Measurements from ENCODE around the gene EEFSEC.

Gene EEFSEC

GRCh38 chr3:128336337-128337156, 183.3 kb downstream of the EEFSEC start:
- Histone ChIP-seq H3K36me3 (ENCODE audit: control insufficient read depth, insufficient read depth, low read length) (no peaks in the 10 kb centered on the region), H3K9me3 (ENCODE audit: control insufficient read depth, low read length) (no peaks in the 10 kb centered on the region), H3K4me1 (ENCODE audit: control insufficient read depth, insufficient read depth, low read length) (no peaks in the 10 kb centered on the region), H3K4me3 (ENCODE audit: low read length) (no peak overlapping the region), H3K27me3 (ENCODE audit: control insufficient read depth, insufficient read depth, low read length) (no peaks in the 10 kb centered on the region), H3K9ac (ENCODE audit: low read length) (no peak overlapping the region)

- Histone ChIP-seq H3K9me3 (ENCODE audit: control insufficient read depth, low read length) (no peaks in the 10 kb centered on the region), H3K36me3 (ENCODE audit: control insufficient read depth, insufficient read depth, low read length) (no peaks in the 10 kb centered on the region), H3K9ac (ENCODE audit: low read length) (no peak overlapping the region), H3K4me1 (ENCODE audit: control insufficient read depth, insufficient read depth, low read length) (no peaks in the 10 kb centered on the region), H3K4me3 (ENCODE audit: low read length) (no peak overlapping the region), H3K27me3 (ENCODE audit: control insufficient read depth, insufficient read depth, low read length) (no peaks in the 10 kb centered on the region)
Measured at GRCh38 chr3:128337305-128337704, 184.0 kb downstream of the EEFSEC start.

GRCh38 chr3:128338536-128339330, 185.5 kb downstream of the EEFSEC start:
- Histone ChIP-seq H3K27me3 (ENCODE audit: control insufficient read depth, insufficient read depth, low read length) (no peaks in the 10 kb centered on the region), H3K36me3 (ENCODE audit: control insufficient read depth, insufficient read depth, low read length) (no peaks in the 10 kb centered on the region), H3K4me3 (ENCODE audit: low read length) (no peak overlapping the region), H3K9me3 (ENCODE audit: control insufficient read depth, low read length) (no peaks in the 10 kb centered on the region), H3K4me1 (ENCODE audit: control insufficient read depth, insufficient read depth, low read length) (peaks cover 12% of the 10 kb centered on the region), H3K9ac (ENCODE audit: low read length) (no peak overlapping the region)

GRCh38 chr3:128339491-128340012, 186.3 kb downstream of the EEFSEC start:
- Histone ChIP-seq H3K36me3 (ENCODE audit: control insufficient read depth, insufficient read depth, low read length) (no peaks in the 10 kb centered on the region), H3K27me3 (ENCODE audit: control insufficient read depth, insufficient read depth, low read length) (no peaks in the 10 kb centered on the region), H3K9me3 (ENCODE audit: control insufficient read depth, low read length) (no peaks in the 10 kb centered on the region), H3K4me3 (ENCODE audit: low read length) (no peak overlapping the region), H3K4me1 (ENCODE audit: control insufficient read depth, insufficient read depth, low read length) (peaks cover 17% of the 10 kb centered on the region), H3K9ac (ENCODE audit: low read length) (no peak overlapping the region)

GRCh38 chr3:128340198-128340903, 187.1 kb downstream of the EEFSEC start:
- Histone ChIP-seq H3K9ac (ENCODE audit: low read length) (no peak overlapping the region), H3K4me3 (ENCODE audit: low read length) (no peak overlapping the region), H3K36me3 (ENCODE audit: control insufficient read depth, insufficient read depth, low read length) (no peaks in the 10 kb centered on the region), H3K27me3 (ENCODE audit: control insufficient read depth, insufficient read depth, low read length) (no peaks in the 10 kb centered on the region), H3K4me1 (ENCODE audit: control insufficient read depth, insufficient read depth, low read length) (peaks cover 17% of the 10 kb centered on the region), H3K9me3 (ENCODE audit: control insufficient read depth, low read length) (no peaks in the 10 kb centered on the region)

- Histone ChIP-seq H3K36me3 (ENCODE audit: control insufficient read depth, insufficient read depth, low read length) (no peaks in the 10 kb centered on the region), H3K9me3 (ENCODE audit: control insufficient read depth, low read length) (no peaks in the 10 kb centered on the region), H3K4me1 (ENCODE audit: control insufficient read depth, insufficient read depth, low read length) (peaks cover 17% of the 10 kb centered on the region), H3K27me3 (ENCODE audit: control insufficient read depth, insufficient read depth, low read length) (no peaks in the 10 kb centered on the region), H3K9ac (ENCODE audit: low read length) (no peak overlapping the region), H3K4me3 (ENCODE audit: low read length) (no peak overlapping the region)
Measured at GRCh38 chr3:128340904-128341555, 187.7 kb downstream of the EEFSEC start.

- H3K4me1 ChIP-seq (ENCODE audit: control insufficient read depth, insufficient read depth, low read length), result peaks cover 17% of the 10 kb centered on the region
- no peak overlapping the region for H3K4me3 ChIP-seq (ENCODE audit: low read length)
- no peaks in the 10 kb centered on the region for H3K36me3 ChIP-seq (ENCODE audit: control insufficient read depth, insufficient read depth, low read length)
- H3K27me3 ChIP-seq (ENCODE audit: control insufficient read depth, insufficient read depth, low read length), result no peaks in the 10 kb centered on the region
- no peaks in the 10 kb centered on the region for H3K9me3 ChIP-seq (ENCODE audit: control insufficient read depth, low read length)
- no peak overlapping the region for H3K9ac ChIP-seq (ENCODE audit: low read length)
Measured at GRCh38 chr3:128341659-128342395, 188.5 kb downstream of the EEFSEC start.

- Histone ChIP-seq H3K9ac (ENCODE audit: low read length) (no peak overlapping the region), H3K4me1 (ENCODE audit: control insufficient read depth, insufficient read depth, low read length) (peaks cover 19% of the 10 kb centered on the region), H3K9me3 (ENCODE audit: control insufficient read depth, low read length) (no peaks in the 10 kb centered on the region), H3K27me3 (ENCODE audit: control insufficient read depth, insufficient read depth, low read length) (no peaks in the 10 kb centered on the region), H3K4me3 (ENCODE audit: low read length) (no peak overlapping the region), H3K36me3 (ENCODE audit: control insufficient read depth, insufficient read depth, low read length) (no peaks in the 10 kb centered on the region)
Measured at GRCh38 chr3:128342701-128343180, 189.5 kb downstream of the EEFSEC start.

GRCh38 chr3:128343287-128344051, 190.2 kb downstream of the EEFSEC start:
- Histone ChIP-seq H3K9ac (ENCODE audit: low read length) (no peak overlapping the region), H3K4me1 (ENCODE audit: control insufficient read depth, insufficient read depth, low read length) (peaks cover 23% of the 10 kb centered on the region), H3K36me3 (ENCODE audit: control insufficient read depth, insufficient read depth, low read length) (no peaks in the 10 kb centered on the region), H3K27me3 (ENCODE audit: control insufficient read depth, insufficient read depth, low read length) (no peaks in the 10 kb centered on the region), H3K9me3 (ENCODE audit: control insufficient read depth, low read length) (no peaks in the 10 kb centered on the region), H3K4me3 (ENCODE audit: low read length) (no peak overlapping the region)

GRCh38 chr3:128344052-128344735, 190.9 kb downstream of the EEFSEC start:
- Histone ChIP-seq H3K9me3 (ENCODE audit: control insufficient read depth, low read length) (no peaks in the 10 kb centered on the region), H3K9ac (ENCODE audit: low read length) (no peak overlapping the region), H3K4me3 (ENCODE audit: low read length) (no peak overlapping the region), H3K36me3 (ENCODE audit: control insufficient read depth, insufficient read depth, low read length) (peaks cover under 1% of the 10 kb centered on the region), H3K27me3 (ENCODE audit: control insufficient read depth, insufficient read depth, low read length) (no peaks in the 10 kb centered on the region), H3K4me1 (ENCODE audit: control insufficient read depth, insufficient read depth, low read length) (peaks cover 30% of the 10 kb centered on the region)

Measured in mucosa of stomach (tissue), 1 donor.